Measurements from ENCODE around the gene NANS.

- TF ChIP-seq CTCF (IDR thresholded peaks at IDR 0.05; ENCODE audit: low read depth, low read length): no peak
- TF ChIP-seq POLR2A (IDR thresholded peaks at IDR 0.05; ENCODE audit: extremely low read depth, insufficient read length): no peak
- TF ChIP-seq MAX (IDR thresholded peaks at IDR 0.05; ENCODE audit: low read depth, low read length): no peak
- no peak for TF ChIP-seq MYC (IDR thresholded peaks at IDR 0.05; ENCODE audit: low read depth, low read length)
These were observed 45.4 kb upstream of the NANS start for GRCh38 chr9:98011122-98011521.

Measured in NB4 (cell line).